Body of pancreas (tissue), 4 donors: ENCODE measurements around the gene FGFBP1.

Experiments
- CTCF ChIP-seq, 7 experiments: fragments of 450-650 bp in 4 of 7; fragments of 200-600 bp in 3 of 7; sonication (generic) in 3 of 7; IDR thresholded peaks; one replicate each; pipeline ENCODE4 v1.5.1; 2016 to 2019; ENCODE audit warnings: antibody characterized with exemption in 7 of 7
- POLR2A ChIP-seq, 3 donors: fragments of 450-650 bp; IDR thresholded peaks; one replicate each; pipeline ENCODE4 v1.6.1; 2016; ENCODE audit warnings: antibody characterized with exemption in 3 of 3, mild to moderate bottlenecking in 2 of 3

GRCh38 chr4:15902746-15903145 lies 35.8 kb downstream of the FGFBP1 start:
- TF ChIP-seq CTCF (IDR thresholded peaks at IDR 0.05) (no peak), POLR2A (IDR thresholded peaks at IDR 0.05) (no peak)
